Tibial artery (tissue), 4 donors: ENCODE results near the gene SCARF2.

Experiments used
- DNase-seq, 2 donors: peaks; one replicate each; pipeline ENCODE4 v3.0.0-alpha.2; 2019
- H3K27ac ChIP-seq, 2 donors: fragments of 200-600 bp; sonication (generic) in 1 of 2; 1 replicate in 1 of 2; 2 replicates in 1 of 2; pipeline ENCODE4 v1.5.1; 2018 to 2019; ENCODE audit warnings: mild to moderate bottlenecking in 1 of 2
- H3K27me3 ChIP-seq, 2 donors: fragments of 200-600 bp; sonication (generic) in 1 of 2; one replicate each; pipeline versions ENCODE4 v1.5.1 to v1.6.0; 2016 to 2019
- H3K36me3 ChIP-seq, 3 donors: fragments of 200-600 bp; sonication (generic) in 2 of 3; one replicate each; pipeline ENCODE4 v1.5.1; 2016 to 2019; ENCODE audit warnings: mild to moderate bottlenecking in 2 of 3
- H3K4me1 ChIP-seq, 4 donors: fragments of 200-600 bp; sonication (generic) in 2 of 4; 1 replicate in 3 of 4; 2 replicates in 1 of 4; pipeline ENCODE4 v1.5.1; 2016 to 2019
- H3K4me3 ChIP-seq, 2 donors: fragments of 200-600 bp; sonication (generic) in 1 of 2; 1 replicate in 1 of 2; 2 replicates in 1 of 2; pipeline ENCODE4 v1.5.1; 2018 to 2019; ENCODE audit warnings: mild to moderate bottlenecking in 2 of 2
- H3K9me3 ChIP-seq, 3 donors: fragments of 200-600 bp; sonication (generic) in 1 of 3; one replicate each; pipeline ENCODE4 v1.5.1; 2016 to 2019
- CTCF ChIP-seq, 2 experiments: fragments of 200-600 bp in 1 of 2; fragments of 450-650 bp in 1 of 2; IDR thresholded peaks; one replicate each; pipeline ENCODE4 v1.5.1; 2017 to 2019; ENCODE audit warnings: antibody characterized with exemption in 2 of 2, mild to moderate bottlenecking in 1 of 2, moderate library complexity in 1 of 2
- intact Hi-C: fragments of 100-400 bp; cut with DNase I; formaldehyde crosslinking; loops from one replicate; pipeline ENCODE4 v1.15.0; 2023; ENCODE audit warnings: low total_unique reads

Gene SCARF2

GRCh38 chr22:20463324-20464095, 25.9 kb upstream of the SCARF2 start:
- intact Hi-C loops: no loop called here
- H3K9me3 ChIP-seq: no peaks in the 10 kb centered on the region
- no peak overlapping the region for H3K27ac ChIP-seq
- peaks cover 0 to 36% (median 8%) of the 10 kb centered on the region in 3 donors for H3K36me3 ChIP-seq
- no peaks in the 10 kb centered on the region for H3K27me3 ChIP-seq
- peaks cover 0 to 2% (median 0%) of the 10 kb centered on the region in 4 donors for H3K4me1 ChIP-seq
- H3K4me3 ChIP-seq: no peak overlapping the region
- no peak for DNase-seq
- no peak for TF ChIP-seq CTCF (IDR thresholded peaks at IDR 0.05)

- Histone ChIP-seq H3K4me3 (no peak overlapping the region), H3K27ac (no peak overlapping the region), H3K36me3 (peaks cover 0 to 35% (median 7%) of the 10 kb centered on the region in 3 donors), H3K9me3 (no peaks in the 10 kb centered on the region), H3K27me3 (no peaks in the 10 kb centered on the region), H3K4me1 (peaks cover 0 to 2% (median 0%) of the 10 kb centered on the region in 4 donors)
- TF ChIP-seq CTCF (IDR thresholded peaks at IDR 0.05): no peak
- DNase-seq: no peak
- intact Hi-C loops: no loop called here
Measured at GRCh38 chr22:20459862-20460261, 22.2 kb upstream of the SCARF2 start.

GRCh38 chr22:20459152-20459542, 21.5 kb upstream of the SCARF2 start:
- no peak for DNase-seq
- H3K36me3 ChIP-seq: peaks cover 0 to 28% (median 5%) of the 10 kb centered on the region in 3 donors
- H3K4me1 ChIP-seq: peaks cover 0 to 2% (median 0%) of the 10 kb centered on the region in 4 donors
- H3K27ac ChIP-seq: no peak overlapping the region
- intact Hi-C loops: no loop called here
- H3K27me3 ChIP-seq: no peaks in the 10 kb centered on the region
- no peaks in the 10 kb centered on the region for H3K9me3 ChIP-seq
- no peak overlapping the region for H3K4me3 ChIP-seq
- TF ChIP-seq CTCF (IDR thresholded peaks at IDR 0.05): no peak

- H3K9me3 ChIP-seq: no peaks in the 10 kb centered on the region
- no peaks in the 10 kb centered on the region for H3K27me3 ChIP-seq
- no peak for DNase-seq
- no peak overlapping the region for H3K27ac ChIP-seq
- TF ChIP-seq CTCF (IDR thresholded peaks at IDR 0.05): no peak
- intact Hi-C loops: no loop called here
- no peaks in the 10 kb centered on the region for H3K4me1 ChIP-seq
- peaks cover 0 to 23% (median 7%) of the 10 kb centered on the region in 3 donors for H3K36me3 ChIP-seq
- no peak overlapping the region for H3K4me3 ChIP-seq
Measured at GRCh38 chr22:20458530-20459151, 21.0 kb upstream of the SCARF2 start.

- no peak overlapping the region for H3K27ac ChIP-seq
- no peak overlapping the region for H3K4me3 ChIP-seq
- intact Hi-C loops: no loop called here
- H3K27me3 ChIP-seq: no peaks in the 10 kb centered on the region
- H3K36me3 ChIP-seq: peaks cover 0 to 22% (median 7%) of the 10 kb centered on the region in 3 donors
- H3K4me1 ChIP-seq: no peaks in the 10 kb centered on the region
- H3K9me3 ChIP-seq: no peaks in the 10 kb centered on the region
- TF ChIP-seq CTCF (IDR thresholded peaks at IDR 0.05): no peak
- DNase-seq: no peak
Measured at GRCh38 chr22:20457506-20458240, 20.0 kb upstream of the SCARF2 start.
